SH-SY5Y (cell line): Measurements from ENCODE around the gene CGN.

Experiments
- GATA2 ChIP-seq: IDR thresholded peaks from 2 replicates; pipeline ENCODE4 v1.6.1; 2011; ENCODE audit warnings: mild to moderate bottlenecking, low read depth, low read length
- GATA3 ChIP-seq: IDR thresholded peaks from 2 replicates; pipeline ENCODE4 v1.6.1; 2011; ENCODE audit warnings: low read depth, mild to moderate bottlenecking, low read length, moderate library complexity

CGN gene

DNA sequence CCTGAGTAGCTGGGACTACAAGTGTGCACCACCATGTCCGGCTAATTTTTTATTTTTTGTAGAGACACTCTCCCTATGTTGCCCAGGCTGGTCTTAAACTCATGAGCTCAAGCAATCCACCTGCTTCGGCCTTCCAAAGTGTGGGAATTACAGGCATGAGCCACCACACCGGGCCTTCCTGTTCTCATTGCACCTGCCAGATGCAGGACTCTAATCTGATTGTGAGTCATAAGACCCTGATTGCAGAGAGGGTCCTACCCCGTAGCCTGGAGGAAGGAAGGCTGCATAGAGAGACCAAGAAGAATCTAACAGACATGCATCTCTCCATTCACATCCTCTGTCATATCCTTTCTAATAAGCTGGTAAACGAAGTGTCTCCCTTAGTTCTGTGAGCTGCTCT lies 19.5 kb upstream of the CGN start:
- TF ChIP-seq GATA3 = no peak
- no peak for TF ChIP-seq GATA2

DNA sequence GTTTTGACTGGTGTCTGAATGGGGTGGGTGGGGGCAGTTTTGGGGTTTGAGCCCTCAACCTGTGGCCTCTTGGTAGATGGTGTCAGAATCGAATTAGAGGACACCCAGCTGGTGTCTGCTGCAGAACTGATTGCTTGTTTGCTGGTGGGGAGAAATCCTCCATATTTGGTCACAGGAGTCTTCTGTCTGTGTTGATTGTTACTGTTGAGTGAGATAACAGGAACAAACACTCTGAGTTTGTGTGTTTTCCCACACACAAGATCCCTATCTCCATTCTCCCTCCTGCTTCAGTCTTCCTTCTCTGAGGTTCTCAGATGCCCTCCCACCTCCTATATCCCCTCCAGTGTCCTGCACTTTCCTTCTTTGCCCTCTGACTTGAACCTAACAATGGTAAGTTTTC lies 19.1 kb upstream of the CGN start:
- no peak for TF ChIP-seq GATA2
- no peak for TF ChIP-seq GATA3

DNA sequence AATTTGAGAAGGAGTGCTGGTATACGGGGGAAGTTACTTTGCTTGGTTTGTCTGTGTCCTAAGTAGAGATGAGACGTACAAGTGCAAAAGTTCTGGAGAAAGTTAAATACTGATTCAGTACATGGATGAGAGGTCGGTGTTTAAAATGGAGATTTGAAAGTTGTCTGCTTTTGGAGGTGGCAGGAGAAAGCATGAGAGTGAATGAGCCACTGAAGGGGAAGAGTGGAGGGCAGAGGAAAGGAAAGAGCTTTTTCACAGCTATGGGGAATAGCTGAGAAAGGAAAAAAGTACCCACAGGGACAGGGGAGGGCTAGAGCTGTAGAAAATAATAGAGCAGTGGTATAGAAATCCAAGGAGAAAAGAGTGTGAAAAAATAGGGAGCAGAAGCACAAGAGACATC lies 18.1 kb upstream of the CGN start:
- no peak for TF ChIP-seq GATA3
- no peak for TF ChIP-seq GATA2

DNA sequence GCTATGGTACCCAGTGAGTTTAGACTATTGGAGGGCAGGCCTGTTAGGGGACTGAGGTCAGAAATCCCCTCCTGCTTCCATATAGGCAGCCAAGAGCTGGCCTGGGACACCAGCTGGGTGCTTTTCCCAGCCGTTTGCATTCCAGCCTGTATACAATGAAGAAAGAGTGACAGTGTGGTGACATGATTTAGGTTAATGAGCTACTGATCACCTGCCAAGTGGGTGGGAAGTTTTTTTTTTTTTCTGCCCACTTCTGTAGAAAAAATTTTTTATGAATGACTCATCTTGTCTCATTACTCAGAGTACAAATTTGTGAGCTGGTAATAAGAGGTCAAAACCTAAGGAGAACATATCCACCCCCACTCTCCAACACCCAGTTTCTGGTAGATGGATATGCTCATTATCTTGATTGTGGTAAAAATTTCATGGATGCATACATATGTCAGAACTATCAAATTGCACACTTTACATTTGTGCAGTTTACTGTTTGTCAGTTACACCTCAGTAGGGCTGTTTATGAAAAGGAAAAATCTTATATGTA lies 16.4 kb upstream of the CGN start:
- TF ChIP-seq GATA2 (no peak), GATA3 (no peak)

DNA sequence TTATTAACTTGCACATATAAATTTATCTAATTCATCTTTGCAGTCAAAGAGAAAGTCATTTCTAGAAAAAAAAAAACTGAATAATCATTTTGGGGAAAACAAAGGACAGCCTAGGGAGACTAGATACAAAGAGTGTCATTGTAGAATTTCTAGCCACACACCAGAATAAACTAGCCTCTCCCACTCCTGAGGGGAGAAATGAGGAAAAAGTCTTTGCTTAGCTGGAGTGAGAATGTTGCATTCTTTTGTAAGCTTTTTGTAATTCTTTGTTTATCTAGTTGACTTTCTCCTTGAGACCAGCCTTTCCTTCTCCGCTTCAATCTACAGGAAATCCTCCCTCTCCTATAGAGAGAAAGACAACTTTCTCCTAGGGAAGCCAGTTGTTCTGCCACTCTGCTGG lies 15.9 kb upstream of the CGN start:
- TF ChIP-seq GATA3 (no peak), GATA2 (no peak)

DNA sequence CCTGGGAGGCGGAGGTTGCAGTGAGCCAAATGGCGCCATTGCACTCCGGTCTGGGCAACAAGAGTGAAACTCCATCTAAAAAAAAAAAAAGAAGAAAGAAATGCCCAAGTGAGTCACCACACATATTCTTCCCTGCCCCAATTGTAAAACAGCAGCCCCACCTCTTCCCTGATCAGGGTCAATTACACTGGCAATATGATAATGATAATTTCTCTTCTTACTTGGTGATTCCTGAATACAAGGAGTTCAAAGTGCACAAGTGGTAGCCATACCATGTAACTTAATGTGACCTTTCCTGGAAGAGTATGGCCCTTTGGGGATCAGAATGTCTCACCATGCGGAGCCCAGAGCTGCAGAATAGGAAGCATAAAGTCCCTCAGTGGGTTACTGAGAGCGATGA lies 11.8 kb upstream of the CGN start:
- no peak for TF ChIP-seq GATA3
- no peak for TF ChIP-seq GATA2

DNA sequence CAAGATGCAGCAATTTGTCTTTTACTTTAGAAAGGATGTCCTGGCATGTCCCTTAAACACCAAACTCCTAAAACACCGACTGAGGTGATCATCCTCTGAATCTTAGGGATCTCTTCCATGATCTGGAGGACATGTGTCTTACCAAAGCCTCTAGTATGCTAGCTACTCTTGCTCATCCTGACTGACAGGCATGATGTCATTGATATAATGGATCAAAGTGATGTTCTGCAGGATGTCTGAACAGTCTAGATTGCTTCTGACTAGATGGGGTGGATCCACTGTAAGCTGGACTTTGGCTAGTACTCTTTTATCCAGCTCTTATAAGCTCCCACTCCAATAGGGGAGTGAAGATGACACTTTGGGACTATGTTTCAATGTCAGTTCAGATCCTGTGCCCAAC lies 11.3 kb upstream of the CGN start:
- TF ChIP-seq GATA3 (no peak), GATA2 (no peak)

DNA sequence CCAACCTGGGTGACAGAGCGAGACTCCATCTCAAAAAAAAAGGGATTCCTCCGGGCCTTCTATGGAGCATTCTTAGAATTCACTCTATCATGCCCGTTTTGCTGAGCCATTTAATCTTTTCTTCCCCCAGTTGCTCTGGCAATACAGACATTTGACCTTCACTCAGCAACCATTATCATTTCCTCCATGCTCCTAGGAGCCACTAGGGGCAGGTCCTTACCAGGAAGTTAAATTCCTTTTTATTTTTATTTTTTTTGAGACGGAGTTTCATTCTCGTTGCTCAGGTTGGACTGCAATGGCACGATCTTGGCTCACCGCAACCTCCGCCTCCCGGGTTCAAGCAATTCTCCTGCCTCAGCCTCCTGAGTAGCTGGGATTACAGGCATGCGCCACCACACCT lies 9.7 kb upstream of the CGN start:
- TF ChIP-seq GATA2 (no peak), GATA3 (no peak)

DNA sequence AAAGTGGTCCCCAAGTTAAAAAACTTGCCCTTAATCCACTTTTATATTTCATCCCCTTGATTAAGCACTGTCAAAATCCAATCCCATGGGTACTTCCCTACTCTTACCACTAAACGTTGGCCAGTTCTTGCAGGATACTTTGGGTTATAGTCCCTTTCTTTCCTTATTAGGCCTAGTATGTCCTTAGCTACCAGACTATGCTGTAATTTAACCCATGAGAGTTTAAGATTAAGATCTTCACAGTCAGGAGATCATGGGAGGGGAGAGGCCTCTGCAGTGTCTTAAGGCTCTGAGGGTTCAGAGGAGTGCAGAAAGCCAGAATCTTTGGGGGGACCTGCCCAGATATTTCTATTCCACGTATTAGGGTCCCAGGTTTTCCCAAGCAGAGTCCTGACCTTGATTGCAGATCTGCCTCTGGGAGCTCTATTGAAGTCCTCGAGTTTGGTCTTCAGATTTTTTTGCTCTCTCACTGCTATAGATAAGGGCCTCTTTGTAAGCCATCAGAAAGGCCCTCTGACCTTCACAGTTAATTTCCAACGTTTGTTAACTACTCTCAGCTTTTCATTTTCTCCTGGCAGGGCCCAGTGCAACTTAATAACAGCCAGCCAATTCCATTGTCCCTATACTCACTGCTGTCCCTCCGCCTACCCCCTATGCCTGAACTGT lies 9.0 kb upstream of the CGN start:
- TF ChIP-seq GATA2 (no peak), GATA3 (no peak)

DNA sequence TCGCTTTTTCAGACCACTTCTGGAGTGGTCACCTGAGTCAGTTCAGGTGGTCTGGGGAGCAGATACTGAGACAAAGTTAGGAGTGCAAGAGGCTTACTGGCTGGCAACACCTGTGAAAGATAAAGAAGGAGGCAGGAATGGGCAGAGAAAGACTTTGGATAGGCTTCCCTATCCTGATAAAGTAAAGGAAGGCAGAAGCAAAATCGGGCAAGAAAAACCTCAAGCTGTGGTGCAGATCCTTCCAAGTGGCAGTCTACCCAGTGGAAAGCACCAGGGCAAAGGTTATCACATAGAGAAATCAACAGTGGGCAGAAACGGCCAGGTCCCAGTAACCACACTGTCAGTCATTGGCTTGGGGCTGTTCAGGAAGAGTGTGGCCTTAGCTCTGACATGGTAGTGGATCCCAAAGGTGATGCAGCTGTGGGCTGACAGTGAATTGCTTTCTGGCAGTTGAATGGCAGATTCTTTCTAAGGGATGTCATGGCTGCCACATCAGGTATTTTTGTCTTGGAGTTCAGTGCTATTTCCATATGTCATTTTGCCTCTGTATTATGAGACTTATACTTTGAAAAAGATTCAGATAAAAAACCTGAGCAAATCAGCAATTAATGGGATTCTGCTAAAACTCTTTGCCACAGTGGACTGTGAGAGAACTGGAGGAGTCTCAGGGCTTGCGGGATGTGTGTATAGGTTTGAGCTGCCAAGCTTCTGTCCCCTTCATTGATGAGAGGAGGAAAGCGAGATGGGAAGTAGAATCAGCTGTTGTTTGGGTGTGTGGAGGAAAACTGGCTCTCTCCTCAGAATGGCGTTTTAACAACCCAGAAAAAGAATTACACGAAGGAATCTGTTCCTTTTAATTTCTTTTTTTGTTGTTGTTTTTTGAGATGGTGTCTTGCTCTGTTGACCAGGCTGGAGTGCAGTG lies 8.1 kb upstream of the CGN start:
- no peak for TF ChIP-seq GATA2
- TF ChIP-seq GATA3 = no peak

DNA sequence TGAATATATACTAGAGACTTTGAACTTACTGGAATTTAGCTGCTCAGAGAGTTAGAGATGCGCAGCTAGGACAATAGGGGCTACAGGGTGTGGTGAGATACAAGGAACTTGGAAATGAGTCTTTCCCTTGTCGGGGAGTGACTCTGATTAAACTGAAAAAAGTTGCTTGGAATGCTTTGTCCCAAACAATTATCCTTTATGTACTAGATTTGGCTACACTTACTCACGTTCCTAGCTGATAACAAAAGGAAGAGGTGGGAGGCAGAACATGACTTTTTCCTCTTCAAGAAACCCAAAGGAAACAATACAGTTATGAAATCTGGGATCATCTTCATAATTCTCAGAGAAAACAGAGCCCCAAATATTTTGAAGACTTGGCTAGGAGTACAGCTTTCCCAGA lies 6.9 kb upstream of the CGN start:
- no peak for TF ChIP-seq GATA3
- no peak for TF ChIP-seq GATA2

DNA sequence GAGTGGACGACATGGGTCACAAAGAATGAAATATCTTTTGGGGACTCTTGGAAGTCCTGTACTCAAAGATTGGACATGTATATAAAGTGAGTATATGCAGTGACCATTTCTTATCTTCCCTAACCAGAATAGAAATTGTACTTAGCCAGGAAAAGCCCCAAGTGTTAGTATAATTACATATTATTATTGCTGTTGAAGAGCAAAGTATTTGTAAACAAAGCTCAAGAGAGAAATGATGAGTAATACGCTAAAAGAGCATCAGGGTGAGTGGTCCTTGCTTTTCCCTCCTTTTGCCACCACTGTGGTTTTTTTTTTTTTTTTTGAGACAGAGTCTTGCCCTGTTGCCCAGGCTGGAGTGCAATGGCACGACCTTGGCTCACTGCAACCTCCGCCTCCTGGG lies 6.4 kb upstream of the CGN start:
- TF ChIP-seq GATA3 (no peak), GATA2 (no peak)

DNA sequence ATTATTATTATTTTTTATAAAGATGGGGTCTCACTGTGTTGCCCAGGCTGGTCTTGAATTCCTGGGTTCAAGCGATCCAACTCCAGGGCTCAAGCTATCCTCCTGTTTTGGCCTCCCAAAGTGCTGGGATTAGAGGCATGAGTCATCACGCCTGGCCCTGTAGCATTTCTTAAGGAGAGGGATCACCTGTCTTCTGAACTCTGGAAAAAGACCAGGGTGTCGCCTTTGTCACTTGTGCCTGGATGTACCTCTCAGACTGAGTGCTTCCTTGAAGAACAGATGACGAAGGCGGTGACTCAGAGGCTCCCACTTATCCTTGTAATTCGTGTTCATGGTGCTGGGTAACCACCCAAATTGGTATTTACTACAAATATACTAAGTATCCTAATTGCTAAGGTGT lies 2.4 kb upstream of the CGN start:
- TF ChIP-seq GATA2 (no peak), GATA3 (no peak)

DNA sequence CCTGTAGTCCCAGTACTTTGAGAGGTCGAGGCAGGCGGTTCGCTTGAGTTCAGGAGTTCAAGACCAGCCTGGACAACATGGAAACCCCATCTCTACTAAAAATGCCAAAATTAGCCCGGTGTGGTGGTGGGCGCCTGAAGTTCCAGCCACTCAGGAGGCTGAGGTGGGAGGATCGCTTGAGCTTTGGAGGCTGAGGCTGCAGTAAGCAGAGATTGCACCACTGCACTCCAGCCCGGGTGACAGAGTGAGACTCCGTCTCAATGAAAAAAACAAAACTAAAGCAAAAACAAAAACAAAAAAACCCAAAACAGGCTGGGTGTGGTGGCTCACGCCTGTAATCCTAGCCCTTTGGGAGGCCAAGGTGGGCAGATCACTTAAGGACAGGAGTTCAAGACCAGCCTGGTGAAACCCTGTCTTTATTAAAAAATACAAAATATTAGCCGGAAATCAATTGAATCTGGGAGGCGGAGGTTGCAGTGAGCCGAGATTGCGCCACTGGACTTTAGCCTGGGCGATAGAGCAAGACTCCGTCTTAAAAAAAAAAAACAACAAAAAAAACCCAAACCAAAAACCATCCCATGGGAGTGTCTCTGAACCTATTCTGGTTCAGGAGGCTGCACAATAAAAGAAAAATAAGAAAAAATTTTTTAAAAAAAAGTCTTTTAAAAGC lies 1.7 kb upstream of the CGN start:
- TF ChIP-seq GATA2 = no peak
- no peak for TF ChIP-seq GATA3
